HG02571 (cell line): Measurements from ENCODE around the gene MAN2B2.
"Not testable (repeated sequence)": the region's sequence is repeated elsewhere in the genome, so short reads cannot be mapped to it uniquely, and the experiment has no call there.

Experiments
- ATAC-seq: cut with Tn5 transposase; IDR thresholded peaks from one replicate; pipeline ENCODE4 v1.9.1; 2021; ENCODE audit warnings: mild to moderate bottlenecking, moderate library complexity; ENCODE audit not compliant: unreplicated experiment

Gene MAN2B2

GRCh38 chr4:6639137-6639680 lies 64.2 kb downstream of the MAN2B2 start:
- ATAC-seq, result no peak

- ATAC-seq, result peak; percentile 75
Observed at GRCh38 chr4:6640292-6641163, 65.5 kb downstream of the MAN2B2 start, which contains the start of gene MRFAP1. Gene MRFAP1 (plus strand): TSS chr4:6640685. CDS start chr4:6640863, 178 bp downstream.

- ATAC-seq, result peak; percentile 13
Observed at GRCh38 chr4:6641164-6641970, 66.4 kb downstream of the MAN2B2 start.

- ATAC-seq, result no peak
Observed at GRCh38 chr4:6641971-6642320, 67.0 kb downstream of the MAN2B2 start.

- ATAC-seq, result no peak
Observed at GRCh38 chr4:6643141-6643847, 68.3 kb downstream of the MAN2B2 start.

- no peak for ATAC-seq
Observed at GRCh38 chr4:6644792-6645530, 70.0 kb downstream of the MAN2B2 start.

- ATAC-seq, result no peak
Observed at GRCh38 chr4:6647169-6647568, 72.2 kb downstream of the MAN2B2 start.

GRCh38 chr4:6647582-6648230 lies 72.7 kb downstream of the MAN2B2 start:
- no peak for ATAC-seq

- ATAC-seq, result no peak
Observed at GRCh38 chr4:6649216-6649615, 74.2 kb downstream of the MAN2B2 start.

- not testable (repeated sequence) for ATAC-seq
Observed at GRCh38 chr4:6654211-6654610, 79.2 kb downstream of the MAN2B2 start.

GRCh38 chr4:6655291-6655690 lies 80.3 kb downstream of the MAN2B2 start:
- not testable (repeated sequence) for ATAC-seq

- no peak for ATAC-seq
Observed at GRCh38 chr4:6655924-6656323, 80.9 kb downstream of the MAN2B2 start.

- no peak for ATAC-seq
Observed at GRCh38 chr4:6657242-6658208, 82.5 kb downstream of the MAN2B2 start.

- no peak for ATAC-seq
Observed at GRCh38 chr4:6658209-6658595, 83.2 kb downstream of the MAN2B2 start.

GRCh38 chr4:6658597-6659075 lies 83.6 kb downstream of the MAN2B2 start:
- ATAC-seq, result no peak

GRCh38 chr4:6659897-6660296 lies 84.9 kb downstream of the MAN2B2 start:
- ATAC-seq, result no peak

GRCh38 chr4:6660430-6660829 lies 85.4 kb downstream of the MAN2B2 start:
- ATAC-seq, result no peak

- ATAC-seq, result no peak
Observed at GRCh38 chr4:6662591-6662990, 87.6 kb downstream of the MAN2B2 start.
